NCI-H146 treated with DMSO at 0.1 percent for 48 hours (cell line): ENCODE measurements around the gene PXYLP1.

Source experiments
- DNase-seq: peaks from one replicate; lab custom pipeline; 2025; ENCODE audit not compliant: unreplicated experiment; lab: John Stamatoyannopoulos, UW

The PXYLP1 gene

GRCh38 chr3:141320399-141321108, 88.9 kb downstream of the PXYLP1 start:
- DNase-seq = no peak

GRCh38 chr3:141321109-141321497, 89.5 kb downstream of the PXYLP1 start:
- no peak for DNase-seq

- no peak for DNase-seq
Observed at GRCh38 chr3:141323936-141324704, 92.5 kb downstream of the PXYLP1 start.

- no peak for DNase-seq
Observed at GRCh38 chr3:141326123-141326522, 94.5 kb downstream of the PXYLP1 start.

- DNase-seq = no peak
Observed at GRCh38 chr3:141326626-141327025, 95.0 kb downstream of the PXYLP1 start.

GRCh38 chr3:141328286-141329166, 96.9 kb downstream of the PXYLP1 start:
- DNase-seq = no peak

GRCh38 chr3:141330235-141330634, 98.6 kb downstream of the PXYLP1 start:
- DNase-seq = peak; percentile 55

- DNase-seq = no peak
Observed at GRCh38 chr3:141330718-141331376, 99.2 kb downstream of the PXYLP1 start.

- DNase-seq = no peak
Observed at GRCh38 chr3:141331377-141332318, 100.0 kb downstream of the PXYLP1 start.

GRCh38 chr3:141332416-141332815, 100.8 kb downstream of the PXYLP1 start:
- DNase-seq = no peak

- DNase-seq = no peak
Observed at GRCh38 chr3:141333836-141334626, 102.4 kb downstream of the PXYLP1 start.

- DNase-seq = peak; percentile 54
Observed at GRCh38 chr3:141334627-141335250, 103.1 kb downstream of the PXYLP1 start.

- no peak for DNase-seq
Observed at GRCh38 chr3:141335531-141336061, 104.0 kb downstream of the PXYLP1 start.

GRCh38 chr3:141336672-141337522, 105.3 kb downstream of the PXYLP1 start:
- DNase-seq = peak; percentile 74

- DNase-seq = peak; percentile 98
Observed at GRCh38 chr3:141337523-141337854, 105.9 kb downstream of the PXYLP1 start.

GRCh38 chr3:141337991-141338390, 106.4 kb downstream of the PXYLP1 start:
- no peak for DNase-seq

GRCh38 chr3:141338881-141339280, 107.3 kb downstream of the PXYLP1 start:
- no peak for DNase-seq

- no peak for DNase-seq
Observed at GRCh38 chr3:141341536-141341935, 109.9 kb downstream of the PXYLP1 start.
